ENCODE measurements around the gene ZNF197. TPM values are rescaled to one million over a fixed set of nuclear protein-coding genes. Genes with fewer than 3 reads are reported as not detected.
"Not testable (repeated sequence)": the region's sequence is repeated elsewhere in the genome, so short reads cannot be mapped to it uniquely, and the experiment has no call there.

ZNF197 gene
- total RNA-seq, 1 donor from 2014 or later: 29.6 TPM

GRCh38 chr3:44665173-44665572 lies 40.3 kb downstream of the ZNF197 start:
- H3K4me3 Mint-ChIP-seq (ENCODE audit: unreplicated experiment): peak overlapping the region; percentile 1
- TF ChIP-seq, protein P1, sequence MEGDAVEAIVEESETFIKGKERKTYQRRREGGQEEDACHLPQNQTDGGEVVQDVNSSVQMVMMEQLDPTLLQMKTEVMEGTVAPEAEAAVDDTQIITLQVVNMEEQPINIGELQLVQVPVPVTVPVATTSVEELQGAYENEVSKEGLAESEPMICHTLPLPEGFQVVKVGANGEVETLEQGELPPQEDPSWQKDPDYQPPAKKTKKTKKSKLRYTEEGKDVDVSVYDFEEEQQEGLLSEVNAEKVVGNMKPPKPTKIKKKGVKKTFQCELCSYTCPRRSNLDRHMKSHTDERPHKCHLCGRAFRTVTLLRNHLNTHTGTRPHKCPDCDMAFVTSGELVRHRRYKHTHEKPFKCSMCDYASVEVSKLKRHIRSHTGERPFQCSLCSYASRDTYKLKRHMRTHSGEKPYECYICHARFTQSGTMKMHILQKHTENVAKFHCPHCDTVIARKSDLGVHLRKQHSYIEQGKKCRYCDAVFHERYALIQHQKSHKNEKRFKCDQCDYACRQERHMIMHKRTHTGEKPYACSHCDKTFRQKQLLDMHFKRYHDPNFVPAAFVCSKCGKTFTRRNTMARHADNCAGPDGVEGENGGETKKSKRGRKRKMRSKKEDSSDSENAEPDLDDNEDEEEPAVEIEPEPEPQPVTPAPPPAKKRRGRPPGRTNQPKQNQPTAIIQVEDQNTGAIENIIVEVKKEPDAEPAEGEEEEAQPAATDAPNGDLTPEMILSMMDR (IDR thresholded peaks at IDR 0.05; ENCODE audit: unreplicated experiment): no peak
- H3K9me3 Mint-ChIP-seq (ENCODE audit: unreplicated experiment): no peaks in the 10 kb centered on the region
- no peak overlapping the region for H3K27ac Mint-ChIP-seq (ENCODE audit: unreplicated experiment)
- peaks cover 3% of the 10 kb centered on the region for H3K4me1 Mint-ChIP-seq (ENCODE audit: unreplicated experiment)
- H3K27me3 Mint-ChIP-seq (ENCODE audit: unreplicated experiment): peaks cover 2% of the 10 kb centered on the region
- H3K36me3 Mint-ChIP-seq (ENCODE audit: low read depth, unreplicated experiment): peaks cover 26% of the 10 kb centered on the region
- no peak for DNase-seq (ENCODE audit: low spot score)

- Mint-ChIP-seq H3K27me3 (ENCODE audit: unreplicated experiment) (peaks cover 3% of the 10 kb centered on the region), H3K9me3 (ENCODE audit: unreplicated experiment) (no peaks in the 10 kb centered on the region), H3K36me3 (ENCODE audit: low read depth, unreplicated experiment) (peaks cover 17% of the 10 kb centered on the region), H3K4me1 (ENCODE audit: unreplicated experiment) (peaks cover 3% of the 10 kb centered on the region), H3K27ac (ENCODE audit: unreplicated experiment) (no peak overlapping the region), H3K4me3 (ENCODE audit: unreplicated experiment) (no peak overlapping the region)
- TF ChIP-seq, protein P1 (IDR thresholded peaks at IDR 0.05; ENCODE audit: unreplicated experiment): no peak
- no peak for DNase-seq (ENCODE audit: low spot score)
Observed at GRCh38 chr3:44666346-44666745, 41.5 kb downstream of the ZNF197 start.

DNA sequence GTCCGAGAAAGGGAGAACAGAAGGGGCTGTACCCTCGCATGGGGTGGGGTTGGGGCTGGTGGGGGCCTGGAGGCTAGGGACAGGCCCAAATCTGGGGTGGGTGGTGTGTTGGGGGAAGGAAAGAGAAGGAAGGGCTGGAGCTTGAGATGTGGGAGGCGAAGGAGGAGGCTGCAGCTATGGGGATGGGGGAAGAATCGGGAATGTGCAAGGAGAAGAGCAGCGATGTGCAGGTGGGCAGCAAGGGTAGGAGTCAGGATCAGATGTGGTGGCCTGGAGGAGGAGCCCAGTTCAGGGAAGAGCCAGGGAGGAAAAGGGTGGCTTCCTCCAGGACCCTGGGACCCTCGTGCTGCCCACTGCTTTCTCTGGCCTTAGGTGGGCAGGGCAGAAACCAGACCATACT lies 44.9 kb downstream of the ZNF197 start:
- peaks cover 3% of the 10 kb centered on the region for H3K27me3 Mint-ChIP-seq (ENCODE audit: unreplicated experiment)

DNA sequence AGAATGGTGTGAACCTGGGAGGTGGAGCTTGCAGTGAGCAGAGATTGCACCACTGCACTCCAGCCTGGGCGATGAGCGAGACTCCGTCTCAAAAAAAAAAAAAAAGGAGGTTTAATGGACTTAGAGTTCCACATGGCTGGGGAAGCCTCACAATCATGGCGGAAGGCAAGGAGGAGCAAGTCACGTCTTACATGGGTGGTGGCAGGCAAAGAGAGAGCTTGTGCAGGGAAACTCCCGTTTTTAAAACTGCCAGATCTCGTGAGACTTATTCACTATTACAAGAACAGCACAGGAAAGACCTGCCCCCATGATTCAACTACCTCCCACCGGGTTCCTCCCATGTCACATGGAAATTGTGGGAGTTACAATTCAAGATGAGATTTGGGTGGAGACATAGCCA lies 48.6 kb downstream of the ZNF197 start:
- not testable (repeated sequence) for H3K27me3 Mint-ChIP-seq (ENCODE audit: unreplicated experiment); H3K27ac Mint-ChIP-seq (ENCODE audit: unreplicated experiment); H3K9me3 Mint-ChIP-seq (ENCODE audit: unreplicated experiment); H3K4me3 Mint-ChIP-seq (ENCODE audit: unreplicated experiment); DNase-seq (ENCODE audit: low spot score)
- Mint-ChIP-seq H3K36me3 (ENCODE audit: low read depth, unreplicated experiment) (peaks cover 21% of the 10 kb centered on the region), H3K4me1 (ENCODE audit: unreplicated experiment) (peaks cover 12% of the 10 kb centered on the region)

More for the DNA sequence above, 44.9 kb downstream of the ZNF197 start:
- TF ChIP-seq, protein P1 (IDR thresholded peaks at IDR 0.05; ENCODE audit: unreplicated experiment): no peak
- peaks cover 7% of the 10 kb centered on the region for H3K9me3 Mint-ChIP-seq (ENCODE audit: unreplicated experiment)
- no peak for DNase-seq (ENCODE audit: low spot score)
- no peak overlapping the region for H3K4me3 Mint-ChIP-seq (ENCODE audit: unreplicated experiment)
- H3K4me1 Mint-ChIP-seq (ENCODE audit: unreplicated experiment): peaks cover 12% of the 10 kb centered on the region
- peaks cover 23% of the 10 kb centered on the region for H3K36me3 Mint-ChIP-seq (ENCODE audit: low read depth, unreplicated experiment)
- no peak overlapping the region for H3K27ac Mint-ChIP-seq (ENCODE audit: unreplicated experiment)

DNA sequence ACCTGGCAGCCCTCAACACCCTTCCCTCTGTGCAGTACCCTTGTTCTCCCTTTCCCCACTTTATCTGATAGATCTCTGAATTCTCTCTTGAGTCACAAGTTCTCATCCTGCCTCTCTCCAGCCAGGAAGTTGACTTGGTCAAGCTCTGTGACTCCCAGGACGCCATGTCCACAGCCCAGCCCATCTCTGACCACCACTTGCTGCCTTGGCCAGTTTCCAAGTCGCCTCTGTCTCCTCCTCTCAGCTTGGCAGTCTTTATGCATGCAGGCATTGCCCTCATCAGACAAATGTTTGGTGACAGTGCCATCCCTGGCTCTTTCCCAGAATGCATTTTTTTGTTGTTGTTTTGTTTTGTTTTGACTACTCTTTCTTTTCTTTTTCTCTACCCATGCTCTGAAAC lies 49.4 kb downstream of the ZNF197 start:
- peaks cover 7% of the 10 kb centered on the region for H3K9me3 Mint-ChIP-seq (ENCODE audit: unreplicated experiment)
- TF ChIP-seq, protein P1 (IDR thresholded peaks at IDR 0.05; ENCODE audit: unreplicated experiment): no peak
- peak overlapping the region; percentile 15 for H3K27ac Mint-ChIP-seq (ENCODE audit: unreplicated experiment)
- peaks cover 21% of the 10 kb centered on the region for H3K36me3 Mint-ChIP-seq (ENCODE audit: low read depth, unreplicated experiment)
- peaks cover 1% of the 10 kb centered on the region for H3K27me3 Mint-ChIP-seq (ENCODE audit: unreplicated experiment)
- peak overlapping the region; percentile 12 for H3K4me3 Mint-ChIP-seq (ENCODE audit: unreplicated experiment)
- H3K4me1 Mint-ChIP-seq (ENCODE audit: unreplicated experiment): peaks cover 12% of the 10 kb centered on the region
- DNase-seq (ENCODE audit: low spot score): no peak
